Thyroid gland (tissue), 4 donors: Measurements from ENCODE around the gene ABCA2. TPM values are rescaled to one million over a fixed set of nuclear protein-coding genes. Genes with fewer than 3 reads are reported as not detected.

Experiments
- DNase-seq, 2 donors: peaks; one replicate each; pipeline ENCODE4 v3.0.0-alpha.2; 2019
- H3K27ac ChIP-seq, 3 donors: fragments of 200-600 bp; sonication (generic); 1 replicate in 2 of 3; 2 replicates in 1 of 3; pipeline ENCODE4 v1.5.1; 2016 to 2019; ENCODE audit warnings: mild to moderate bottlenecking in 1 of 3, moderate library complexity in 1 of 3
- H3K27me3 ChIP-seq: fragments of 200-600 bp; sonication (generic); one replicate; pipeline ENCODE4 v1.5.1; 2019
- H3K36me3 ChIP-seq, 2 donors: fragments of 200-600 bp; sonication (generic); one replicate each; pipeline ENCODE4 v1.5.1; 2016 to 2019
- H3K4me1 ChIP-seq, 2 donors: fragments of 200-600 bp; sonication (generic); one replicate each; pipeline ENCODE4 v1.5.1; 2017 to 2019
- H3K4me3 ChIP-seq, 3 donors: fragments of 200-600 bp; sonication (generic); replicated peaks in 1 of 3; 1 replicate in 2 of 3; 2 replicates in 1 of 3; pipeline ENCODE4 v1.5.1; 2016; ENCODE audit warnings: mild to moderate bottlenecking in 1 of 3
- H3K9me3 ChIP-seq: fragments of 200-600 bp; sonication (generic); one replicate; pipeline ENCODE4 v1.5.1; 2017
- POLR2A ChIP-seq, 2 donors: fragments of 450-650 bp; IDR thresholded peaks; one replicate each; pipeline ENCODE4 v1.6.1; 2017; ENCODE audit warnings: antibody characterized with exemption in 2 of 2, mild to moderate bottlenecking in 2 of 2, moderate library complexity in 1 of 2
- WGBS, 2 donors: methylation state at CpG; one replicate each; pipeline ENCODE4 v1.1.5; 2017; 5-methylcytosine and 5-hydroxymethylcytosine counted together
- intact Hi-C: fragments of 100-400 bp; cut with DNase I; formaldehyde crosslinking; loops from one replicate; pipeline ENCODE4 v1.15.1; 2023
- total RNA-seq, 4 donors: library from RNA; depleted of rRNA; stranded (reverse); fragments of >200 nt; gene quantifications; one replicate each; pipeline ENCODE4 v1.2.3, GENCODE V29; 2016
- TF ChIP-seq, protein P1 (sequence below), 6 experiments: fragments of 200-600 bp in 3 of 6; fragments of 450-650 bp in 3 of 6; sonication (generic) in 3 of 6; IDR thresholded peaks; one replicate each; pipeline ENCODE4 v1.5.1; 2016 to 2019; ENCODE audit warnings: antibody characterized with exemption in 6 of 6, mild to moderate bottlenecking in 2 of 6, inconsistent platforms in 1 of 6, moderate library complexity in 1 of 6

Gene ABCA2
- total RNA-seq, 4 donors from 2014 or later, result 36.8 to 59.7 (median 50.2) TPM

DNA sequence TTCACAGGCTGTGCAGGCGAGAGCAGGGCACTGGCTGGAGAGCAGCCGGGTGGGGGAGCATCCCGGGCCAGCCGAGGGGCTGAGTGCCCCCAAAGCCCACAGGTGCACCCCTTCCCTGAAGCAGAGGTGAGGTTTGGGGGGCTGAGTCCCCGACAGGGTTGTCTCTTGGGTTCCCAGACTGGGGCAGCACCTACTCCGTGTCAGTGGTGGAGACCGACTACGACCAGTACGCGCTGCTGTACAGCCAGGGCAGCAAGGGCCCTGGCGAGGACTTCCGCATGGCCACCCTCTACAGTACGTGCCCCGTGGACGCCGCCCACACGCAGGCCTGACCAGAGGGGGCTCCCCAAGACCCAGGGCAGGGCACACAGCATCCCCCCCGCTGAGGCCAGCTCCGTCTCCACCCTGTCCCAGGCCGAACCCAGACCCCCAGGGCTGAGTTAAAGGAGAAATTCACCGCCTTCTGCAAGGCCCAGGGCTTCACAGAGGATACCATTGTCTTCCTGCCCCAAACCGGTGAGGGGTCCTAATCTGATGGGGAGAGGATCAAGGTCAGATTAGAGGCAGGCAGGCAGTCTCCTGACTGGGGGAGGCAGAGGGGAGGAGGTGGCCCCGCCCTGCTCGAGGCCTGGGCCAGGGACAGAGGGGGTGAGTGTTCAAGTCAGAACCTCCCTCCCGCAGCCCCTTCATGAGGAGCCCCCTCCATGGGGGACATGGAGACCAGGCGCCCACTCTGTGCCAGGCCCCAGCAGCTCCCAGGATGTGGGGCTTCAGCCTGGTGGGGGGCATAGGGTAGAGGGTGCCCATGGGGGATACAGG lies 48.1 kb downstream of the ABCA2 start:
- Histone ChIP-seq H3K4me3 (no peak overlapping the region), H3K9me3 (no peaks in the 10 kb centered on the region), H3K36me3 (no peaks in the 10 kb centered on the region), H3K4me1 (peaks cover 7 to 15% of the 10 kb centered on the region in 2 donors), H3K27ac (no peak overlapping the region), H3K27me3 (no peaks in the 10 kb centered on the region)
- TF ChIP-seq, protein P1, sequence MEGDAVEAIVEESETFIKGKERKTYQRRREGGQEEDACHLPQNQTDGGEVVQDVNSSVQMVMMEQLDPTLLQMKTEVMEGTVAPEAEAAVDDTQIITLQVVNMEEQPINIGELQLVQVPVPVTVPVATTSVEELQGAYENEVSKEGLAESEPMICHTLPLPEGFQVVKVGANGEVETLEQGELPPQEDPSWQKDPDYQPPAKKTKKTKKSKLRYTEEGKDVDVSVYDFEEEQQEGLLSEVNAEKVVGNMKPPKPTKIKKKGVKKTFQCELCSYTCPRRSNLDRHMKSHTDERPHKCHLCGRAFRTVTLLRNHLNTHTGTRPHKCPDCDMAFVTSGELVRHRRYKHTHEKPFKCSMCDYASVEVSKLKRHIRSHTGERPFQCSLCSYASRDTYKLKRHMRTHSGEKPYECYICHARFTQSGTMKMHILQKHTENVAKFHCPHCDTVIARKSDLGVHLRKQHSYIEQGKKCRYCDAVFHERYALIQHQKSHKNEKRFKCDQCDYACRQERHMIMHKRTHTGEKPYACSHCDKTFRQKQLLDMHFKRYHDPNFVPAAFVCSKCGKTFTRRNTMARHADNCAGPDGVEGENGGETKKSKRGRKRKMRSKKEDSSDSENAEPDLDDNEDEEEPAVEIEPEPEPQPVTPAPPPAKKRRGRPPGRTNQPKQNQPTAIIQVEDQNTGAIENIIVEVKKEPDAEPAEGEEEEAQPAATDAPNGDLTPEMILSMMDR (IDR thresholded peaks at IDR 0.05), result no peak
- no peak for TF ChIP-seq POLR2A (IDR thresholded peaks at IDR 0.05)
- DNase-seq, result no peak
- intact Hi-C loops, result no loop called here
- 86 to 88% methylated on average over 8 to 16 of the region's 26 CpGs for WGBS, 2 donors

DNA sequence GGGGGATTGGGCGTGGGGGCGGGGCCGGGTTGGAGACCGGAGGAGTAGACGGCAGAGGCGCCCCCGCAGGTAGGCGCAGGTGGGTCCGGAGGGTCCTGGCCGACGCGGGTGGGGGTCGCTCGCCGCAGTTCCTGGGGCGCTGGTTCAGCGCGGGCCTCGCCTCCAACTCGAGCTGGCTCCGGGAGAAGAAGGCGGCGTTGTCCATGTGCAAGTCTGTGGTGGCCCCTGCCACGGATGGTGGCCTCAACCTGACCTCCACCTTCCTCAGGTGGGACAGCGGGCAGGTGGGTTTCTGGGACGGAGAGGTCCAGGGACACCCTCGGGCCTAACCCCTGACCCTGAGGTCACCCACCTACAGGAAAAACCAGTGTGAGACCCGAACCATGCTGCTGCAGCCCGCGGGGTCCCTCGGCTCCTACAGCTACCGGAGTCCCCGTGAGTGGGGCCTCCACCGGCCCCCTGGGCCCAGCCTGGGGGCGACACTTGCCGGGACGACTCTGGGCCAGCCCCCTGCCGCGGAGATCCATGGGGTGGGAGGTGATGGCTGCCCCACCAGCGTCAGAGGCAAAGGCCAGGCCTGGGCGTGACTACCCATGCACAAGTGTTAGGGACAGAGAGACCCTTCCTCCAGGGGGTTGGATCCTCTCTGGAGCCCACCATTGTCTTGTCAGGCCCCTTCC lies 49.0 kb downstream of the ABCA2 start:
- Histone ChIP-seq H3K27ac (no peak overlapping the region), H3K4me3 (no peak overlapping the region), H3K36me3 (no peaks in the 10 kb centered on the region), H3K27me3 (no peaks in the 10 kb centered on the region), H3K9me3 (no peaks in the 10 kb centered on the region), H3K4me1 (peaks cover 7 to 13% of the 10 kb centered on the region in 2 donors)
- TF ChIP-seq POLR2A (IDR thresholded peaks at IDR 0.05), result no peak
- TF ChIP-seq, protein P1 (IDR thresholded peaks at IDR 0.05), result no peak
- WGBS, 2 donors, result 84 to 93% methylated on average over 2 to 15 of the region's 41 CpGs
- intact Hi-C loops, result no loop called here
- no peak for DNase-seq

DNA sequence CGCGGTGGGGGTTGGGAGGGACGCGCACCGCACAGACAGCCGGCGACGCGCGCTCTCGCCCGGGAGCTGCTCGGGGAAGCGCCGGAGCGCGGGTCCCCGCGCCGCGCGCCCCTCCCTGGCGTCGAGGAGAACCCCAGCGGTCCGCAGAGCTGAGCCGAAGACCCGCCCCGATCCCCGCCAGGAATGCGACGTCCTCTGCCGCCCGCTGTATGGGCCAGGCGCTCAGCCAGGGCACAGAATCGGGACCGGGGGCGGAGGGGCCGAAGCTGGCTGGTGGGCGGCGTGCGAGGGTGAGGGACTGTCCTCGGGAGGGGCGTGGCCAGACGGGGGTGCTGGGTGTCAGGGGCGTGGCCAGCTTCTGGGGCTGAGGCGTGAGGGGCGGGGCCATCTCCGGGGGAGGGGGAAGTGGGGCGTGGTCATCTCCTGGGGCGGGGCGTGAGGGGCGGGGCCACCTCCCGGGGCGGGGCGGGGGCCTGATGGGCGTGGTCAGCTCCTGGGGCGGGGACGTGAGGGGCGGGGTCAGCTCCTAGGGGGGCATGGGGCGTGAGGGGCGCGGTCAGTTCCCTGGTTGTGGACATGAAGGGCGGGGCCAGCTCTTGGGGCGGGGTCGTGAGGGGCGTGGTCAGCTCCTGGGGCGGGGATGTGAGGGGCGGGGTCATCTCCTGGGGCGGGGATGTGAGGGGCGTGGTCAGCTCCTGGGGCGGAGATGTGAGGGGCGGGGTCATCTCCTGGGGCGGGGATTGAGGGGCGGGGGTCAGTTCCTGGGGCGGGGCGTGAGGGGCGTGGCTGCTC lies 49.8 kb downstream of the ABCA2 start:
- no peaks in the 10 kb centered on the region for H3K27me3 ChIP-seq
- WGBS, 2 donors, result 0% methylated on average over 5 of the region's 78 CpGs; no CpG with 5 or more reads in 1 of the 2 donors
- intact Hi-C loops, result no loop called here
- peaks cover 7 to 13% of the 10 kb centered on the region in 2 donors for H3K4me1 ChIP-seq
- peak overlapping the region in 1 of 3 donors; percentile 30 for H3K4me3 ChIP-seq
- no peaks in the 10 kb centered on the region for H3K36me3 ChIP-seq
- H3K9me3 ChIP-seq, result no peaks in the 10 kb centered on the region
- no peak for TF ChIP-seq POLR2A (IDR thresholded peaks at IDR 0.05)
- TF ChIP-seq, protein P1 (IDR thresholded peaks at IDR 0.05), result no peak
- peak; percentile 51 to 60 for DNase-seq
- H3K27ac ChIP-seq, result no peak overlapping the region

DNA sequence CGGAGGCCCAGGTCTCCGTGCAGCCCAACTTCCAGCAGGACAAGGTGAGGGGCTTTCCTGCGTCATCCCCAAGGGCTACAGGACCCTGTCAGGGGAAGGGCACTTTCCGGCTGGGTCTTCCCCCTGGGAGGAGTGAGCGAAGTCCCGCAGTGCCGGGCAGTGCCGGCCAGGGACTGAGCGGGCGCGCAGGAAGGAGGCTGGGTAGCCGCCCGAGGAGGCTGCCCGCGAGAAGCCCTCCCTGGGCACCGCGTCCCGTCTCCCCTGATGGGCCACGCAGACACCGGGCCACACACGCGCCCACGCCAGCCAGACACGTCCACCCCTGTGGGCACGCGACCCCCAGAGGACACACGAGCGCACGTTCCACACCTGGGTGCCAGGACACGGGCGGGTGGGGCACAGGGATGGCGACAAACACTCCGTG lies 50.4 kb downstream of the ABCA2 start:
- DNase-seq, result no peak
- Histone ChIP-seq H3K4me1 (peaks cover 7 to 13% of the 10 kb centered on the region in 2 donors), H3K27ac (no peak overlapping the region), H3K9me3 (no peaks in the 10 kb centered on the region), H3K4me3 (peak overlapping the region in 1 of 3 donors; percentile 30), H3K27me3 (no peaks in the 10 kb centered on the region), H3K36me3 (no peaks in the 10 kb centered on the region)
- intact Hi-C loops, result no loop called here
- 57 to 60% methylated on average over 3 of the region's 33 CpGs for WGBS, 2 donors
- TF ChIP-seq POLR2A (IDR thresholded peaks at IDR 0.05), result no peak
- TF ChIP-seq, protein P1 (IDR thresholded peaks at IDR 0.05), result no peak
